A549 (cell line): Measurements from ENCODE around the gene LASP1NB.

ENCODE experiments used
- ATAC-seq, 2 experiments: fragments of 200-7000 bp in 1 of 2; fragments of >200 bp in 1 of 2; cut with Nextera tagmentation in 1 of 2; cut with Tn5 transposase in 1 of 2; 3 replicates each; pipeline versions ENCODE4 v1.8.0 to v1.9.1; 2018 to 2020; ENCODE audit warnings: mild to moderate bottlenecking in 1 of 2, moderate library complexity in 1 of 2
- CTCF ChIA-PET: fragments of 300-600 bp; sonication (Branson Sonifier 250); formaldehyde crosslinking; extraction: SDS; loops from one replicate; lab custom pipeline; 2021; ENCODE audit warnings: antibody characterized with exemption, inconsistent platforms; lab: Yijun Ruan, JAX
- POLR2A ChIA-PET: fragments of 350-600 bp; formaldehyde crosslinking; extraction: SDS; loops from one replicate; lab custom pipeline; 2021; ENCODE audit warnings: antibody characterized with exemption, inconsistent platforms; lab: Yijun Ruan, JAX
- DNase-seq, 2 experiments: peaks; one replicate each; pipeline versions ENCODE4 v3.0.0 to v3.0.0-alpha.2; 2011 to 2016; ENCODE audit warnings: low read depth in 1 of 2, low spot score in 1 of 2
- FAIRE-seq: peaks from 2 replicates; lab custom pipeline; 2011; peaks lifted over from hg19 to GRCh38; lab: Jason Lieb, UNC
- H3K27ac ChIP-seq, 2 experiments: fragments of >200 bp; sonication (Bioruptor Twin); formaldehyde crosslinking; 3 replicates each; pipeline ENCODE4 v1.5.1; 2016 to 2017
- H3K4me1 ChIP-seq: fragments of >200 bp; sonication (Bioruptor Twin); formaldehyde crosslinking; 3 replicates; pipeline ENCODE4 v1.6.1; 2016
- H3K4me2 ChIP-seq: fragments of >200 bp; sonication (Bioruptor Twin); formaldehyde crosslinking; 3 replicates; pipeline ENCODE4 v1.6.1; 2016
- H3K4me3 ChIP-seq: fragments of >200 bp; sonication (Bioruptor Twin); formaldehyde crosslinking; 3 replicates; pipeline ENCODE4 v1.5.1; 2016
- H3K9me3 ChIP-seq: fragments of >200 bp; sonication (Bioruptor Twin); formaldehyde crosslinking; 3 replicates; pipeline ENCODE4 v1.6.1; 2016
- ATOH8 ChIP-seq: fragments of 250-450 bp; sonication (Bioruptor Pico); IDR thresholded peaks from 2 replicates; pipeline ENCODE4 v1.5.0; 2020; ENCODE audit warnings: low read depth, mild to moderate bottlenecking, moderate library complexity
- BHLHE40 ChIP-seq: IDR thresholded peaks from 2 replicates; pipeline ENCODE4 v1.6.1; 2012; ENCODE audit warnings: low read depth, low read length, inconsistent platforms
- CBX8 ChIP-seq: fragments of 200-600 bp; sonication (generic); IDR thresholded peaks from 2 replicates; pipeline ENCODE4 v1.6.1; 2016
- EHF ChIP-seq: fragments of 250-450 bp; sonication (Bioruptor Pico); IDR thresholded peaks from 2 replicates; pipeline ENCODE4 v1.5.0; 2020; ENCODE audit warnings: mild to moderate bottlenecking
- ELK1 ChIP-seq: fragments of 150-350 bp; IDR thresholded peaks from 2 replicates; pipeline ENCODE4 v1.6.1; 2014; ENCODE audit warnings: low read depth, mild to moderate bottlenecking, low read length
- HEYL ChIP-seq: fragments of 250-450 bp; sonication (Bioruptor Pico); IDR thresholded peaks from 2 replicates; pipeline ENCODE4 v1.8.0; 2021; ENCODE audit warnings: mild to moderate bottlenecking, moderate library complexity
- HMGXB4 ChIP-seq: fragments of 250-450 bp; sonication (Bioruptor Pico); IDR thresholded peaks from 2 replicates; pipeline ENCODE4 v1.5.0; 2021; ENCODE audit warnings: mild to moderate bottlenecking, moderate library complexity, borderline replicate concordance
- JUN ChIP-seq, 2 experiments: fragments of >200 bp; sonication (Bioruptor Twin); formaldehyde crosslinking; IDR thresholded peaks; 2 replicates in 1 of 2; 3 replicates in 1 of 2; pipeline ENCODE4 v1.6.1; 2016 to 2017
- MAX ChIP-seq: IDR thresholded peaks from 2 replicates; pipeline ENCODE4 v1.6.1; 2012
- MAZ ChIP-seq: fragments of 150-350 bp; IDR thresholded peaks from 2 replicates; pipeline ENCODE4 v1.6.1; 2014; ENCODE audit warnings: antibody characterized with exemption, low read depth, low read length, borderline replicate concordance
- MYC ChIP-seq: IDR thresholded peaks from 2 replicates; pipeline ENCODE4 v1.6.1; 2012; ENCODE audit warnings: mild to moderate bottlenecking, inconsistent platforms, low read length, improper control_type of control experiment, borderline replicate concordance
- NR3C1 ChIP-seq: fragments of >200 bp; sonication (Bioruptor Twin); formaldehyde crosslinking; IDR thresholded peaks from 3 replicates; pipeline ENCODE4 v1.6.1; 2017
- PHF8 ChIP-seq: fragments of 200-600 bp; sonication (generic); IDR thresholded peaks from 2 replicates; pipeline ENCODE4 v1.6.1; 2016; ENCODE audit warnings: low read depth, mild to moderate bottlenecking, antibody characterized with exemption, moderate library complexity, borderline replicate concordance
- REST ChIP-seq: fragments of 200-600 bp; sonication (generic); IDR thresholded peaks from 2 replicates; pipeline ENCODE4 v1.6.1; 2016; ENCODE audit warnings: antibody characterized with exemption, mild to moderate bottlenecking, moderate library complexity
- TFCP2L1 ChIP-seq: fragments of 250-450 bp; sonication (Bioruptor Pico); IDR thresholded peaks from 2 replicates; pipeline ENCODE4 v1.5.0; 2021; ENCODE audit warnings: mild to moderate bottlenecking
- USF2 ChIP-seq: fragments of 450-650 bp; IDR thresholded peaks from 2 replicates; pipeline ENCODE4 v1.6.1; 2014; ENCODE audit warnings: antibody characterized with exemption
- ZC3H11A ChIP-seq: fragments of 450-650 bp; IDR thresholded peaks from 2 replicates; pipeline ENCODE4 v1.6.1; 2014; ENCODE audit warnings: antibody characterized with exemption, mild to moderate bottlenecking
- ZNF302 ChIP-seq: fragments of 250-450 bp; sonication (Bioruptor Pico); IDR thresholded peaks from 2 replicates; pipeline ENCODE4 v1.9.0; 2021; ENCODE audit warnings: inconsistent platforms, mild to moderate bottlenecking, moderate library complexity
- ZSCAN20 ChIP-seq: fragments of 250-450 bp; sonication (Bioruptor Pico); IDR thresholded peaks from 2 replicates; pipeline ENCODE4 v1.8.0; 2022; ENCODE audit warnings: mild to moderate bottlenecking, moderate library complexity
- WGBS: methylation state at CpG from one replicate; pipeline ENCODE4 v1.1.6; 2017; ENCODE audit errors: missing lambda C conversion rate; 5-methylcytosine and 5-hydroxymethylcytosine counted together

LASP1NB gene

GRCh38 chr17:38879878-38880665, 45.3 kb upstream of the LASP1NB start (continued):
- TF ChIP-seq ATOH8 (CRISPR knock-in tag) (no peak), CBX8 (no peak), PHF8 (no peak), MAZ (no peak), TFCP2L1 (CRISPR knock-in tag) (no peak), ZSCAN20 (CRISPR knock-in tag) (no peak), HMGXB4 (CRISPR knock-in tag) (no peak), ZNF302 (CRISPR knock-in tag) (no peak), EHF (CRISPR knock-in tag) (no peak), HEYL (no peak)
- TF ChIP-seq, all 56 proteins: peak for 6

GRCh38 chr17:38881600-38882191, 43.7 kb upstream of the LASP1NB start:
- Histone ChIP-seq H3K9me3 (no peaks in the 10 kb centered on the region), H3K27ac (peak overlapping the region; percentile 91 to 98), H3K4me2 (peak overlapping the region; percentile 86), H3K4me3 (peak overlapping the region; percentile 3; the same call in 2 of the 3 replicates), H3K4me1 (peaks cover 100% of the 10 kb centered on the region)
- TF ChIP-seq USF2 (peak; percentile 94), MAX (peak; percentile 93), REST (no peak), ZC3H11A (no peak), MYC (no peak), ZNF302 (CRISPR knock-in tag) (no peak), NR3C1 (no peak), ELK1 (no peak), JUN (IDR thresholded peaks at IDR 0.05) (0 out of 5 replicates have a peak, but pooled peaks of 1 of the 2 experiments have one; percentile 19), BHLHE40 (peak; percentile 6; the same call in 1 of the 2 replicates)
- ATAC-seq (no peak), DNase-seq (peak in 1 of 2 experiments; percentile 58), FAIRE-seq (no peak)
- POLR2A ChIA-PET = interaction anchor here (1.0 to 5.2 kb wide), 3 partner anchors 11 to 20 kb away, joined by 3 to 33 read pairs (median 4); partner anchors contain the start of gene LASP1
- WGBS = 42% methylated on average over 8 of the region's 8 CpGs
- CTCF ChIA-PET = interaction anchor here (0.5 to 4.6 kb wide), 10 partner anchors 10 to 288 kb away, joined by 3 to 39 read pairs (median 4); partner anchors contain the start of gene LASP1
